ENCODE measurements around the gene FSHR. TPM values are rescaled to one million over a fixed set of nuclear protein-coding genes. Genes with fewer than 3 reads are reported as not detected.

FSHR gene
- total and polyA plus RNA-seq, 7 donors: not detected

- DNase-seq: no peak
- TF ChIP-seq, protein P1, sequence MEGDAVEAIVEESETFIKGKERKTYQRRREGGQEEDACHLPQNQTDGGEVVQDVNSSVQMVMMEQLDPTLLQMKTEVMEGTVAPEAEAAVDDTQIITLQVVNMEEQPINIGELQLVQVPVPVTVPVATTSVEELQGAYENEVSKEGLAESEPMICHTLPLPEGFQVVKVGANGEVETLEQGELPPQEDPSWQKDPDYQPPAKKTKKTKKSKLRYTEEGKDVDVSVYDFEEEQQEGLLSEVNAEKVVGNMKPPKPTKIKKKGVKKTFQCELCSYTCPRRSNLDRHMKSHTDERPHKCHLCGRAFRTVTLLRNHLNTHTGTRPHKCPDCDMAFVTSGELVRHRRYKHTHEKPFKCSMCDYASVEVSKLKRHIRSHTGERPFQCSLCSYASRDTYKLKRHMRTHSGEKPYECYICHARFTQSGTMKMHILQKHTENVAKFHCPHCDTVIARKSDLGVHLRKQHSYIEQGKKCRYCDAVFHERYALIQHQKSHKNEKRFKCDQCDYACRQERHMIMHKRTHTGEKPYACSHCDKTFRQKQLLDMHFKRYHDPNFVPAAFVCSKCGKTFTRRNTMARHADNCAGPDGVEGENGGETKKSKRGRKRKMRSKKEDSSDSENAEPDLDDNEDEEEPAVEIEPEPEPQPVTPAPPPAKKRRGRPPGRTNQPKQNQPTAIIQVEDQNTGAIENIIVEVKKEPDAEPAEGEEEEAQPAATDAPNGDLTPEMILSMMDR (IDR thresholded peaks at IDR 0.05): no peak
- H3K9me3 ChIP-seq: no peaks in the 10 kb centered on the region
Measured at GRCh38 chr2:48984922-48985321, 169.4 kb downstream of the FSHR start.

DNA sequence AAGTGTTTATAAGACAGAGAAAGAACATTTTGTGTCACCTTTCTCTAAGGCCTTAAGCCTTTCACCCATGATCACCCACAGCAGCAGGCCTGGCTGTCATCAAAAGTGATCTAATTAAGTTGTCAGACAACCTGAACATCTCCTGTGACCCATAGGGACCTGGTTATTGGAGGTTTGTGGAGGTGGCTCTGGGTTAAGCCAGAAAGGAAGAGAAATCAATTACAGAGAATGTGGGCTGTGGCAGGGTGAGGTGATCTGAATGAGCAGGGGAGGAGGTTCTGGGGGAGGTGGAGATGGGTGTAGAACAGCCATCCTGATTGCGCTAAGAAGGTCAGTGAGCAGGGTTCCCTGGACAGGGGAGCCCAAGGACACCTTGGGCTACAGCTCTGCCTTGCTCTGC is 170.8 kb downstream of the FSHR start:
- Histone ChIP-seq H3K27me3 (ENCODE audit: insufficient read depth in 3 of 3, low read length in 2 of 3) (no peaks in the 10 kb centered on the region), H3K36me3 (ENCODE audit: insufficient read depth in 1 of 2, low read depth in 1 of 2) (no peaks in the 10 kb centered on the region), H3K4me1 (no peaks in the 10 kb centered on the region), H3K4me3 (no peak overlapping the region), H3K9me3 (no peaks in the 10 kb centered on the region), H3K27ac (no peak overlapping the region)
- ATAC-seq: no peak
- TF ChIP-seq, protein P1 (IDR thresholded peaks at IDR 0.05): no peak
- no peak for DNase-seq
- WGBS, 3 donors: 94 to 100% (median 95%) methylated on average over 1 of the region's 1 CpG
- intact Hi-C loops (cut with DNase I): no loop called here

More at GRCh38 chr2:48984922-48985321, 169.4 kb downstream of the FSHR start:
- no peaks in the 10 kb centered on the region for H3K4me1 ChIP-seq
- no peaks in the 10 kb centered on the region for H3K27me3 ChIP-seq (ENCODE audit: insufficient read depth in 3 of 3, low read length in 2 of 3)
- ATAC-seq: no peak
- 59 to 62% (median 60%) methylated on average over 5 of the region's 5 CpGs for WGBS, 3 donors
- H3K27ac ChIP-seq: no peak overlapping the region
- intact Hi-C loops (cut with DNase I): no loop called here
- no peak overlapping the region for H3K4me3 ChIP-seq
- no peaks in the 10 kb centered on the region for H3K36me3 ChIP-seq (ENCODE audit: insufficient read depth in 1 of 2, low read depth in 1 of 2)

DNA sequence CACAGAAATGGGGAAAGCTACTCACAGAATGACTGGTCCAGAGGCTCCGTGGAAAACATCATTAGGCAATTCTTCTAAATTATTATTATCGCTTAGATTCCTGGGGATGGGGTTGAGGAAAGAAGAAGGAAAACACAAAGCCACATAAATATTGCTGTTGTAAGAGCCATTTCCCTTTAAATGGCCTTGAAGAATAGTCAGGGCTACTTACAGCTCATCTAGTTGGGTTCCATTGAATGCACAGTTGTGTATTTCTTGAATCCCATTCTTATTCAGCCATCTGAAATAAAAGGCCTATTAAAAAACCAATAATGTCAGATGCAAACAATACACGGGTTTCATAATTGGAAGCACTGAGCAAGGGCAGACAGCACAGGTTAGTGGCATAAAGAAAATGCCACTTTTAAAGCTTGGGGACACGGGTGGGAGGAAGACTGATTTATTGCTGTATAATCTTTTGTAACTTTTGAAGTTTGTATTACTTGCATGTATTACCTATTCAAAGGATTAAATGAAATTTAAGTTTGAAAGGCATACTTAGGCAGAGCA is 171.4 kb downstream of the FSHR start:
- H3K4me1 ChIP-seq: no peaks in the 10 kb centered on the region
- 58 to 69% (median 61%) methylated on average over 4 of the region's 4 CpGs for WGBS, 3 donors
- intact Hi-C loops (cut with DNase I): no loop called here
- H3K4me3 ChIP-seq: no peak overlapping the region
- no peak overlapping the region for H3K27ac ChIP-seq
- no peaks in the 10 kb centered on the region for H3K27me3 ChIP-seq (ENCODE audit: insufficient read depth in 3 of 3, low read length in 2 of 3)
- no peaks in the 10 kb centered on the region for H3K9me3 ChIP-seq
- ATAC-seq: no peak
- no peaks in the 10 kb centered on the region for H3K36me3 ChIP-seq (ENCODE audit: insufficient read depth in 1 of 2, low read depth in 1 of 2)
- TF ChIP-seq, protein P1 (IDR thresholded peaks at IDR 0.05): no peak
- no peak for DNase-seq

- WGBS, 3 donors: 81 to 87% (median 85%) methylated on average over 2 of the region's 2 CpGs
- TF ChIP-seq, protein P1 (IDR thresholded peaks at IDR 0.05): no peak
- Histone ChIP-seq H3K27me3 (ENCODE audit: insufficient read depth in 3 of 3, low read length in 2 of 3) (no peaks in the 10 kb centered on the region), H3K4me3 (no peak overlapping the region), H3K36me3 (ENCODE audit: insufficient read depth in 1 of 2, low read depth in 1 of 2) (no peaks in the 10 kb centered on the region), H3K4me1 (no peaks in the 10 kb centered on the region), H3K9me3 (no peaks in the 10 kb centered on the region), H3K27ac (no peak overlapping the region)
- ATAC-seq (no peak), DNase-seq (no peak)
- intact Hi-C loops (cut with DNase I): no loop called here
Measured at GRCh38 chr2:48980846-48981245, 173.5 kb downstream of the FSHR start.

GRCh38 chr2:48979691-48980090 is 174.6 kb downstream of the FSHR start:
- Histone ChIP-seq H3K27ac (no peak overlapping the region), H3K36me3 (ENCODE audit: insufficient read depth in 1 of 2, low read depth in 1 of 2) (no peaks in the 10 kb centered on the region), H3K9me3 (no peaks in the 10 kb centered on the region), H3K27me3 (ENCODE audit: insufficient read depth in 3 of 3, low read length in 2 of 3) (no peaks in the 10 kb centered on the region), H3K4me1 (no peaks in the 10 kb centered on the region), H3K4me3 (no peak overlapping the region)
- TF ChIP-seq, protein P1 (IDR thresholded peaks at IDR 0.05): no peak
- DNase-seq: no peak
- 94 to 97% (median 97%) methylated on average over 4 of the region's 4 CpGs for WGBS, 3 donors
- intact Hi-C loops (cut with DNase I): no loop called here
- no peak for ATAC-seq
